ENCODE measurements around the gene REEP1.

The REEP1 gene

DNA sequence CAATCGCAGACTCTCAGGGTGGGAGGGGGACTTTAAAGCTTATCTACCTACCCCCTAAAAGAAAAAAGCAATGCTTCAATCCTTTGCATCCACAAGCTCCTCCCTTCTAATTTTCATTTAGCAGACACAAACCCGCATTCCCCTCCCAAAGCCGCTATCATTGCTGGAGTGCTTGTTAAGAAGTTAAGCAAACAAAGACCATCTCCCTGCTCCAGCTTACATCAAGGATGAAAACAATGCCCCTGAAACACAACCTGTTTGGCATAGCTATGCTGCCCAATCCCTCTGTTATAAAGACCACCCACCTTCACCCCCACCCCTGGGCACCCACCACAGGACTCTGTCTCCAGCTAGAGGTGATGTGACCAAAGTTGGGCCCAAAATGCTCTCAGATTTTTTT, 33.0 kb downstream of the REEP1 start:
- no peak for DNase-seq

- DNase-seq, result no peak
Measured at GRCh38 chr2:86302320-86302719, 35.1 kb downstream of the REEP1 start.

GRCh38 chr2:86301711-86302202, 35.7 kb downstream of the REEP1 start:
- DNase-seq, result no peak

GRCh38 chr2:86301009-86301408, 36.4 kb downstream of the REEP1 start:
- DNase-seq, result no peak

- DNase-seq, result no peak
Measured at GRCh38 chr2:86300496-86300895, 36.9 kb downstream of the REEP1 start.

GRCh38 chr2:86298411-86299390, 38.7 kb downstream of the REEP1 start:
- DNase-seq, result no peak

DNA sequence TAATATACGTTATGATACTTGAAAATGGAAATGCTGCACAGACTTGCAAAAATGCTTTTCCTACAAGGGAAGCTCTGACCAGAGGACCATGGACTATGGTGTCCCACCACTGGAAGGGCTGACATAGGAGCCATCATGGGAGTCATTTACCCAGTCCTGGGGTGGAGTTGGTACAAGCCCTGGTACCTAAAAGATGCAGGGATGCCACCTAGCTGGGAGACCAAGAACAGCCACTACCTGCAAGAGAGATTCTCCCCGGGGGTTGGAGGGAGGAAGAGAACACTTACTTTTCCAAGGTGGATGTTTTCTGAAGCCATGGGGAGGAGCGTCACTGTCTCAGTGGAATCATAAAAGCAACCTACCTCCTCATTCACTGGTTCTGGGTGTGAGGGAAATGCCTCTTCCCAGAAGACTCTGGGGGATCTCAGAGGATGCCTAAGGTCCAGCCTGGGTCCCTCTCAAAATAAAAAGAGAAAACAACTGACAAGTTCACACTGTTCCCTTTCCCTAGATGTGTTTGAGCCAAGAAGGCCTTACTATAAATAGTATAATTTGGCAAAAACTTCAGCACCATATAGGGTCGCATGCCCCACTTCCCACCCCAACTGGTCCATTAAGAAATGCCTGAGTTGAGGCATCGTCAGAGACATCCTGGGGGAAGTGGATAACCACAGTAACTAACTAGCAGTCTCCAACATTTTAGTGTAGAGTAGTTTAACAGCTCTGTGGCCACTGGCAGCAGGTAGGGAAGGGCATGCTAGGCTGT, 39.9 kb downstream of the REEP1 start:
- no peak for DNase-seq

- DNase-seq, result no peak
Measured at GRCh38 chr2:86296947-86297346, 40.5 kb downstream of the REEP1 start.

- DNase-seq, result no peak
Measured at GRCh38 chr2:86295066-86295465, 42.4 kb downstream of the REEP1 start.

DNA sequence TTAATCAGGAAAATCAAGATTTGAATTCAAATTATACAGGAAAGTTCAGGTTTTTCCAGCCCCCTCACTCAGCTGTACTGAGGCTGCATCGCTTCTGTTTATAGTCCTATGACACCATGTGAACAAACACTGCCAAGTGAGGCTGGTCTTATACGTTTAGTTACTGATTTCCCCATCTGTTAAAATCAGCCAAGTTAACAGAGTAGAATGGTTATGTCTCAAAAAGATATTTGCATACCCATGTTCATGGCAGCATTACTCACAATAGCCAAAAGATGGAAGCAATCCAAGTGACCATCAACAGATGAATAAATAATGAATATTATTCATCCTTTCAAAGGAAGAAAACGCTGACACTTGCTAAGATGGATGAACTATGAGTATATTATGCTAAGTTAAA, 43.8 kb downstream of the REEP1 start:
- no peak for DNase-seq

GRCh38 chr2:86292571-86293515, 44.6 kb downstream of the REEP1 start:
- DNase-seq, result no peak

- no peak for DNase-seq
Measured at GRCh38 chr2:86291328-86291662, 46.1 kb downstream of the REEP1 start.

DNA sequence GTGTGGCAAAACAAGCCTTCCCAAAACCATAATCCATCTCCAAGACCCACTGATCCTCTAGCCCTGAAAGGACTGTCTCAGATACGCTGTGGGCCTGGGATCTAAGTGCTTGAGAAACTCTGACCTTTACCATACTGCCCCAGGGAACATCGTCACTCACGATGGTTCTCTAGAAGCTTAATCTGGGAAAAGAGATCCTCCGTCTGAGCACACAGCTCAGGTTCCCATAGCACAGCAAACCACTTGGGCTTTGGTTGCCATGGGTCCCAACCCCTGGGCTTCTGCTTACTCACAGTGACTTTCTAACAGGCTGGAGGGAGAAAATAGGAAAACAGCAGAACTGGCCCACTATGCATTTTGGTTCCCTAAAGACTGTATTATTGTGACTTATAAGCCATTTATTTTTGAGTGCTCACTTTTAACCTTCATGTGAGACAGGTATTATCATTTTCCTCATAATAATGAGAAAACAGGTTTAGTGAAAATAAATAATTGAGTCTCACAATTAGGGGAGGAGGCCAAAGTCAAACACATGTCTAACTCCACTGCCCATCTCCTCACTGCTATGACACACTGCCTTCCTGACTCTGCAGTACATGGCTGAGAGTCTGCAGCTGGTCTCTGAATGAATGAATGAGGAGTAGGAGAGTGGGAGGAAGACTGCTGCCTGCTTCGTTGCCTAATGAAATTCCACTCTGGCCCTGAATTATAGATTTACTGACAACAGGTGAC, 46.7 kb downstream of the REEP1 start:
- no peak for DNase-seq

GRCh38 chr2:86286516-86286915, 50.9 kb downstream of the REEP1 start:
- no peak for DNase-seq

DNA sequence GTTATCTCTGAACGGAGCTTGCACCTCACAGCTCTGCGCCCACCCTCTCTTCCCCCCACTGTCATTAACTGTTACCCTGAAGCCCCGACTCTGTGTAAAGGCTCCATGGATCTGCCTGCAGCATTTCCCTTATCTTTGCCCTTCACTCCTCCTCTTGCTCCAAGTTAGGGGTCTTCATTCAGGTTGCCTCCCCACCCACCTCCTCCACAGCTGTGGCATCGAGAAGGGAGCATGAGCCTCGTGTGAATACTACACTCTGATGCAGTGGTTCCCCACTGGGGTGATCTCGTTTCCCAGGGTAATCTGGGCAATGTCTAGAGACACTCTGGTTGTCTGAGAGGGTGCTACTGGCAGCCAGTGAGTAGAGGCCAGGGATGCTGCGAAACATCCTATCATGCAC, 51.4 kb downstream of the REEP1 start:
- no peak for DNase-seq

DNA sequence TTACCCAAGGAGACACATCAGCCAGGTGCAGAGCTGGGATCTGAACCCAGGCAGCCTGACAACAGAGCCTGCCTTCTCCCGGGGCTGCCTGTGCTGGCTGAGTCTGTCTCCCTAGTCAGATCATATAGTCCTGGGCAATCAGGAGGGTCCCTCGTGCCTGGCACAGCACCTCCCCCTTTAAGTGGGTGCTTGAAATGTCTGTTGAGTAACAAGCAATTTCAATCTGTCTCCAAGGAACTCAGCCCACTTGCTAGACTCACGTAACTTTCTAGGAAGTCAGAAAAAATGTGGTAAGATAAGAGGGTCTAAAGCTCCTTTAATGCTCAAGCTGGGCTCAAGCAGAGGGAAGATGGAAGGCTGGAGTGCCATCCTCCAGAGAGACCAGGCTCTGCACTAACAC, 51.9 kb downstream of the REEP1 start:
- DNase-seq, result no peak

DNA sequence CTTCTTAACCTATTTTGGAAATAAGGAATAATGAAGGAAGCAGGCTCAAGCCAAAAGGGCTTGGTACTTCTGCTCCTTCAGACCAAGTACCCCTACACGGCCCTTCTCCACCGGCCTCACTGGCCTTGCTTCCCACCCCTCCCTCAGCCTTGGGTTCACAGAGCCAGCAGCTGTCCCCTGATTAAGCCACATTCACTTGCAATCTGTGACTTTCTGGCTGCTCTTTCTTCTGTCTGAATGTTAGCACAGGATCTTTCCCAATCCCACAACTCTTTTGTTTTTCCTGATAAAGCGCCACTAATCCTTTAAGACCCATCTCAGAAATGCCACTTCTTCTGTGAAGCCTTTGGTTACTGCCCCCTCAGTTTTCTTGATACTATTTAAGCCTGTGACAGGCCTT, 52.4 kb downstream of the REEP1 start:
- no peak for DNase-seq

GRCh38 chr2:86284401-86284841, 53.0 kb downstream of the REEP1 start:
- DNase-seq, result no peak

GRCh38 chr2:86283411-86284030, 53.9 kb downstream of the REEP1 start:
- DNase-seq, result no peak

DNA sequence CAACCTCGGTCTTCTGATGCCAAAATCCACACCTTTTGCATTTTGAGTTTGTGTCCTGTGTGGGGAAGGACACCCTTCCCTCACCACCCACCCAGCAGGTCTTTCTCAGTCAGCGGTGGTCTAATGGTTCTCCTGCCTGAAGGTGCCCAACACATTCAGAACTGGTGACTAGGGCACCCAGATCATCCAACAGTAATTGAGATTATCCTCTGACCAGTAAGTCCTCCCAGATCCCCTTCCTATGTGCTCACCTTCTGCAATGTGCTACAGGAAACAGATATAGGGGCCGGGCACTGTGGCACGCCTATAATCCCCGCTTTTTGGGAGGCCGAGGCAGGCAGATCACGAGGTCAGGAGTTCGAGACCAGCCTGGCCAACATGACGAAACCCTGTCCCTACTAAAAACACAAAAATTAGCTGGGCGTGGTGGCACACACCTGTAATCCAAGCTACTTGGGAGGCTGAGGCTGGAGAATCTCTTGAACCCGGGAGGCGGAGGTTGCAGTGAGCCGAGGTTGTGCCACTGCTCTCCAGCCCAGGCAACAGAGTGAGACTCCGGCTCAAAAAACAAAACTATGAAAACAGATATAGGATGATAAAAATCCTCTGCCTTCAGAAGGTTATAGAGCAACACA, 56.2 kb downstream of the REEP1 start:
- DNase-seq, result no peak

GRCh38 chr2:86280191-86280667, 57.2 kb downstream of the REEP1 start:
- DNase-seq, result no peak

All from KG1 (cell line).